Gastroesophageal sphincter (tissue), 4 donors: ENCODE results near the gene SHISA7. TPM values are rescaled to one million over a fixed set of nuclear protein-coding genes. Genes with fewer than 3 reads are reported as not detected.

Experiments
- ATAC-seq: fragments of 150-250 bp; one replicate; pipeline ENCODE4 v1.9.1; 2016; ENCODE audit warnings: mild to moderate bottlenecking, moderate library complexity
- H3K27ac ChIP-seq, 4 donors: fragments of 200-600 bp; sonication (generic) in 3 of 4; 1 replicate in 3 of 4; 2 replicates in 1 of 4; pipeline ENCODE4 v1.5.1; 2016 to 2019
- H3K27me3 ChIP-seq: fragments of 200-600 bp; sonication (generic); one replicate; pipeline ENCODE4 v1.5.1; 2019
- H3K36me3 ChIP-seq, 2 donors: fragments of 200-600 bp; sonication (generic); one replicate each; pipeline ENCODE4 v1.5.1; 2019; ENCODE audit warnings: control low read depth in 1 of 2
- H3K4me1 ChIP-seq, 3 donors: fragments of 200-600 bp; sonication (generic); 1 replicate in 2 of 3; 2 replicates in 1 of 3; pipeline ENCODE4 v1.5.1; 2016 to 2019; ENCODE audit warnings: control low read depth in 2 of 3
- H3K4me3 ChIP-seq, 2 donors: fragments of 200-600 bp; sonication (generic); one replicate each; pipeline ENCODE4 v1.5.1; 2019; ENCODE audit warnings: mild to moderate bottlenecking in 1 of 2, moderate library complexity in 1 of 2
- H3K9me3 ChIP-seq, 3 donors: fragments of 200-600 bp; sonication (generic); one replicate each; pipeline ENCODE4 v1.5.1; 2017 to 2019; ENCODE audit warnings: control low read depth in 2 of 3
- CTCF ChIP-seq, 4 experiments: fragments of 200-600 bp in 2 of 4; fragments of 450-650 bp in 2 of 4; sonication (generic) in 1 of 4; IDR thresholded peaks; one replicate each; pipeline ENCODE4 v1.5.1; 2017 to 2019; ENCODE audit warnings: antibody characterized with exemption in 4 of 4, mild to moderate bottlenecking in 2 of 4, moderate library complexity in 2 of 4
- EP300 ChIP-seq: sonication (generic); formaldehyde crosslinking; IDR thresholded peaks from one replicate; pipeline ENCODE4 v1.6.1; 2017; ENCODE audit warnings: antibody characterized with exemption, mild to moderate bottlenecking
- POLR2A ChIP-seq, 2 donors: fragments of 450-650 bp; IDR thresholded peaks; one replicate each; pipeline ENCODE4 v1.6.1; 2017; ENCODE audit warnings: antibody characterized with exemption in 2 of 2, mild to moderate bottlenecking in 2 of 2, moderate library complexity in 1 of 2
- POLR2AphosphoS5 ChIP-seq: sonication (generic); formaldehyde crosslinking; IDR thresholded peaks from one replicate; pipeline ENCODE4 v1.6.1; 2017; ENCODE audit warnings: antibody characterized with exemption
- WGBS, 2 donors: methylation state at CpG; one replicate each; pipeline ENCODE4 v1.1.5; 2018; ENCODE audit warnings: low coverage in 1 of 2; 5-methylcytosine and 5-hydroxymethylcytosine counted together
- total RNA-seq, 4 donors: library from RNA; depleted of rRNA; stranded (reverse); fragments of >200 nt; gene quantifications; one replicate each; pipeline ENCODE4 v1.1.0, GENCODE V29; 2016

Gene SHISA7
- total RNA-seq, 4 donors from 2014 or later = not detected

DNA sequence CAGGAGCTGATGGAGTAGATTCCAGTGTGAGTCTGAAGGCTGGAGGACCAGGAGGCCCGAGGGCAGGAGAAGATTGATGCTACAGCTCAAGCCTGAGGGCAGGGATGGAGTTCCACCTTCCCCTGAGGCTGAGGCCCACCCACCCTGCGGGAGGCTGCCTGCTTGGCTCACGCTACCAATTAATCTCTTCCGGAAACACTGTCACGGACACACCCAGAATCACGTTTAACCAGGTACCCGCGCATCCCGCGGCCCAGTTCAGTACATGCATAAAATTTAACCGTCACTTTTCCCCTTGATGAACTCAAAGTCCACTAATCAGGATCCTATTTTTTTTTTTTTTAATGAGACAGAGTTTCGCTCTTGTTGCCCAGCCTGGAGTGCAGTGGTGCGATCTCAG, 28.2 kb upstream of the SHISA7 start:
- no peak for ATAC-seq
- Histone ChIP-seq H3K4me3 (no peak overlapping the region), H3K36me3 (no peaks in the 10 kb centered on the region), H3K4me1 (peaks cover 0 to 25% (median 3%) of the 10 kb centered on the region in 3 donors), H3K9me3 (no peaks in the 10 kb centered on the region), H3K27ac (no peak overlapping the region), H3K27me3 (no peaks in the 10 kb centered on the region)
- no peak for TF ChIP-seq EP300
- TF ChIP-seq POLR2A (IDR thresholded peaks at IDR 0.05) = no peak
- no peak for TF ChIP-seq POLR2AphosphoS5
- TF ChIP-seq CTCF (IDR thresholded peaks at IDR 0.05) = no peak
- 77 to 79% methylated on average over 8 to 13 of the region's 13 CpGs for WGBS, 2 donors

DNA sequence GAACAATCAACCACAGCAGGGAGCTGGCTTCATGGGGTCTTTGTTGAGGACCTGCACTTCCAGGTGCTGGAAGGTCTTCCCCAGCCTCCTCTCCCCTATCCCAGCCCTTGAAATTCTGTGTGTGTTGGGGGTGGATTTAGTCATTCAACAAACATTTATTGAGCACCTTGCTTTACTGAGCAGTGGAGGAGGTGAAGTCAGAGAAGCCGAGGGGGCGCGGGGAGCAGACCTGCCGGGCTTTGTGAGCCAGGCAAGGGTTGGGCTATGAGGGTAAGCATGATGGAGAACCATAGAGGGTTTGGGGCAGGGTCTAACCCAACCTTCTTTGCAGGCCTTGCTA, 24.9 kb upstream of the SHISA7 start:
- H3K4me1 ChIP-seq = peaks cover 0 to 14% (median 0%) of the 10 kb centered on the region in 3 donors
- H3K9me3 ChIP-seq = no peaks in the 10 kb centered on the region
- no peak for ATAC-seq
- no peak overlapping the region for H3K4me3 ChIP-seq
- 0% methylated on average over 2 of the region's 4 CpGs; no CpG with 5 or more reads in 1 of the 2 donors for WGBS, 2 donors
- H3K27ac ChIP-seq = no peak overlapping the region
- no peaks in the 10 kb centered on the region for H3K27me3 ChIP-seq
- TF ChIP-seq POLR2AphosphoS5 (no peak), EP300 (no peak), POLR2A (IDR thresholded peaks at IDR 0.05) (no peak), CTCF (IDR thresholded peaks at IDR 0.05) (no peak)
- H3K36me3 ChIP-seq = no peaks in the 10 kb centered on the region

GRCh38 chr19:55467236-55468053, 24.3 kb upstream of the SHISA7 start:
- 54 to 68% methylated on average over 3 to 15 of the region's 29 CpGs for WGBS, 2 donors
- H3K27me3 ChIP-seq = no peaks in the 10 kb centered on the region
- no peaks in the 10 kb centered on the region for H3K36me3 ChIP-seq
- H3K9me3 ChIP-seq = no peaks in the 10 kb centered on the region
- H3K27ac ChIP-seq = peak overlapping the region in 1 of 4 donors; percentile 37
- peak; percentile 93 for ATAC-seq
- peaks cover 0 to 18% (median 0%) of the 10 kb centered on the region in 3 donors for H3K4me1 ChIP-seq
- TF ChIP-seq POLR2AphosphoS5 (no peak), CTCF (IDR thresholded peaks at IDR 0.05) (peak in 3 of 4 experiments; percentile 97 to 98 (median 97))
- no peak overlapping the region for H3K4me3 ChIP-seq

- Histone ChIP-seq H3K27me3 (no peaks in the 10 kb centered on the region), H3K4me1 (peaks cover 0 to 27% (median 0%) of the 10 kb centered on the region in 3 donors), H3K4me3 (no peak overlapping the region), H3K9me3 (no peaks in the 10 kb centered on the region), H3K36me3 (no peaks in the 10 kb centered on the region), H3K27ac (no peak overlapping the region)
- no peak for ATAC-seq
- TF ChIP-seq POLR2A (IDR thresholded peaks at IDR 0.05) = no peak
- TF ChIP-seq POLR2AphosphoS5 = no peak
- TF ChIP-seq EP300 = no peak
- no peak for TF ChIP-seq CTCF (IDR thresholded peaks at IDR 0.05)
- whole genome bisulfite sequencing, 2 donors = 86 to 93% methylated on average over 4 of the region's 4 CpGs
Observed at GRCh38 chr19:55466241-55466614, 23.1 kb upstream of the SHISA7 start.
